Measurements from ENCODE around the gene TSPAN9.

TSPAN9 gene, protein sequence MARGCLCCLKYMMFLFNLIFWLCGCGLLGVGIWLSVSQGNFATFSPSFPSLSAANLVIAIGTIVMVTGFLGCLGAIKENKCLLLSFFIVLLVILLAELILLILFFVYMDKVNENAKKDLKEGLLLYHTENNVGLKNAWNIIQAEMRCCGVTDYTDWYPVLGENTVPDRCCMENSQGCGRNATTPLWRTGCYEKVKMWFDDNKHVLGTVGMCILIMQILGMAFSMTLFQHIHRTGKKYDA

DNA sequence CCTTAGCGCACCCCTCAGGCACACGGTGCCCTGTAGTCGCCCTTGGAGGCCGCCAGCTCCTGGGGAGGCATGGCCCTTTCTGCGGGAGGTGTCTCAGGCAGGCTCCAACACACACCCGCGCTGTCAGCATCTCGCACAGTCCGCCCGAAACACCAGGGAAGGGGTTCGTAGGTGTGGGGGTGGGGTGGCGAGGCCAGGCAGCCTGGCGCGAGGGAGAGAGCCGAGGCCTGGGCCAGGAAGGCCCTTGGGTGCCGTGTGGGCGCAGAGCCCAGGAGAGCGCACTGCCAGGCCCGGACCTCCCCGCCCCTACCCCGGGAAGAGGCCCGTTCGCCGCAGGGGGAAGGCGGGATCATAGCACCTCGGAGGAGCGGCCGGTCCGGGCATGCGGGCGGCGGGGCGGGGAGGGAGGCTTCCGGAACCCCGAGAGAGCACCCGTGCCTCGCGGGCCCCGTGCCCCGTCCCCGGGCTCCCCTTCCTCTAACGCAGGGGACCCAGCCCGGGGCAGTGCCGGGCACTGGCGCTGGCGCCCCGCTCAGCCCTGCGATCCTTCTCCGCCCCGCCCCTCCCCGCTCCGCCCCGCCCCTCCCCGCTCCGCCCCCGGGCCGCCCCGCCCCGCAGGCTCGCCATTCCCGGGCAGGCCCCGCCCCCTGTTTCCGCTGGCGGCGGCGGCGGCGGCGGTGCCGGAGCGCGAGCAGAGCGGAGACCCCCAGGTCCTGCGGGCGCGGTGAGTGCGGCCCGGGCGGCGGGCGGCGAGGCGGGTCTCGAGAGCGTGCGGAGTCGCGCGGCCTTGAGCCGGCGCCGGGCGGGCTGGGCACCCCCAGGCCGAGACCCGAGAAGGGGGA is at the start of gene TSPAN9:
TSS of gene TSPAN9 (plus strand) at position 650 of the 842 bp plus-strand sequence. CDS start 123,815 bp downstream, outside the sequence.
- DNase-seq (ENCODE audit: low spot score): peak; percentile 68

DNA sequence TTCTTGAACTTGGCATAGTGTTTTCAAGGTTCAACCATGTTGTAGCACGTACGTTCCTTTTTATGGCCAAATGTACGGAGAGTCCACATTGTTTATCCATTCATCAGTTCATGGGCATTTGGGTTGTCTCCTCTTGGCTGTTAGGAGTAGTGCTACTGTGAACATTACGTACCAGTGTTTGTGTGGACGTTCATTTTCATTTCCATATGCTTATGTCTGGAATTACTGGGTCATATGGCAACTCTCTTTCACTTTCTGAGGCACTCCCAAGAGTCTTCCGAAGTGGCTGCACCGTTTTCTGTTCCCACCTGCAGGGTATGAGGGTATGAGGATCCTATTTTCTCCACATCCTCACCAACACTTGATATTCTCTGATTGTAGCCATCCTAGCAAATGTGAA is 49.1 kb upstream of the TSPAN9 start:
- no peak for DNase-seq (ENCODE audit: low spot score)

DNA sequence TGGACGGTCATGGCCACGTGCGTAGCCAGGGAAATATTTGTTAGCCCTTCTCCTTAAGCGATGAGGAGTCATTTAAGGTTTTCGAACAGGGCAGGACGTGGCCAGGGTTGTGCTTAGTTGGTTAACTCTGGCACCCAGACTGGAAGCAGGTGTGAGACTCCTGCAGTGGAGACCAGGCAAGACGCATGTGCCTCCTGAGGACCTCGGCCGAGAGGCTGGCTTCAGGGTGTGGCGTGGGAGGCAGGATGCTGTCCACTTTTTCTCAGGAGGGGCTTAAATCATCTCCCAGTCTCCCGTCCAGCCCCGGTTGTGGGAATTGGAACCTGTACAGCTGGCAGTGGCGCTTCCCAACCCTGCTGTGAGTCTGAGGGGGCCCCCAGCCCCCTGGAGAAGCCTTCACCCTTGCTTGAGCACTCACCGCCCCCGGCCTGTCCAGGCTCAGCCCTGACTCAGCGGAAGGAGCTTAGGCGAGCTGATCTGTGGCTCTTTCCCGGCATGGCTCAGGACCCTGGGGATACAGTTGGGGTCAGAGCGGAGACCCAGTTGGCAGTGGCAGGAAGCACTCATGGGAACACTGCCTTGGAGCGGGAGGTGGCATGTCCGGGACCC is 46.3 kb upstream of the TSPAN9 start:
- DNase-seq (ENCODE audit: low spot score): no peak

DNA sequence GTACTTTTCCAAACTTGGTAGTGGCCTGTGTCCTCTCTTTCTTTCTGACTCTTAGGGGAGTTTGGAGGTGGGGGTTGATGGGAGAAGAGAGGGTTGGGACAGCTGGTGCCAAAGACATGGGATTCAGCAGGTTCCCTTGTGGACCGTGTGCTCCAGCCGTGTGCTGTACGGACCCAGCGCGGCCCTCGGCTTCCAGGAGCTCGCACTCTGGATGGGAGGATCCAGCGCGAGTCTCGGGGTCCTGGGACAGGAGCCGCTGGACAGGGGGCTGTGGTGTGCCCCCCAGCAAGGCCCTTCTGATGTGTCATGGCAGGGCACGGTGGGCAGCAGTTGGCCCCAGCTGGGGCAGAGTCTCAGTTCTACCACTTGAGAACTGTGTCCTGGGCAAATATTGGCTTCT is 45.0 kb upstream of the TSPAN9 start:
- no peak for DNase-seq (ENCODE audit: low spot score)

DNA sequence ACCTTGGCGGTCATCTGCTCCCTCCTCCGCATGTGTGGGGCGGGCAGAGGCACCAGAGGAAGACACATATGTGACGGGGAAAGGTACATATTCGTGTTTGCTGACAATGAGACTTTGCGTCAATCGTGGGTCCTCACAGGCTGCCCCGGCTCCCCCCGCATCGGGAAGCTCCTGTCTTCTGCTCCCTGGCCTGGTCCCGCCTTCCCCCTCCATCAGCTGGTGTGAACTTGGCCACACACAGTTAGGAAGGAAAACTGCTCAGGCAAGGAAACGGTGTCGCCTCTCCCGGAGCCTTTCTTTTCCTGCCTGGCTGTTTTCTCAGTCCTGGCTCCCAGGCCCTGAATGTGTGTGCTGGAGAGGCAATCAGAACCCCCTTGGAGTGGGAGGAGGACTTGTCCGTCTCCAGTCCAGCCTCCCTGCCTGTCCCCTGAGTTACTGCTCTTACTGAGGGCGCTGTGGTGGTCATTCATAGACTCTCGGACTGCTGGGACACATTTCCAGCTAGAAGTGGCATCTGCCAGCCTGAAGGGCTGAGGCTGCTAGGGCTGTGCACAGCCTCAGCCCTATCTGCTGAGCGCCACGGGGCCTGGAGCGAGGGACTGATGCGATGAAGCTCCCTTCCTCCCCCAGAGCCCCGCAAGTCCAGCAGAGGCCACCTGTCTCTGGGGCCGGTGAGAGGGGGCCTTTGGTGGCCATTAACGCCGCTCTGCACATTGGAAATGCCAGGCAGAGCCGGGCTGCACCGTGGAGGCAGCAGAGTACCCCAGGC is 44.2 kb upstream of the TSPAN9 start:
- DNase-seq (ENCODE audit: low spot score): no peak

DNA sequence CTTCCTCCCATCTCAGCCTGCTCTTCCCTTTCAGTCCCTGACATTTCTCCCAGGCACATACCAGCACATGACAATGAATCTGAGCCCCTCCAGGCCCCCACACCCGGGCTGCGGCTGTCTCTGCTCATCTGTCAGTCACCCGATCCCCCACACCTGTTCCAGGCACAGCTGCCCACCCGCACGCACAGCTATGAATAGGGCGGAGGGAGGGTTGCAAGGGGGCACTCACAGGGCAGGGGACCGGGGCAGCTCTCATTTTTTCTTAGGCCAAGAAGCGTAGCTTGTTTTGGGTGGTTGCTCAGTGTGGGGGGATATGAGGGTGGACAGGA is 43.7 kb upstream of the TSPAN9 start:
- no peak for DNase-seq (ENCODE audit: low spot score)

DNA sequence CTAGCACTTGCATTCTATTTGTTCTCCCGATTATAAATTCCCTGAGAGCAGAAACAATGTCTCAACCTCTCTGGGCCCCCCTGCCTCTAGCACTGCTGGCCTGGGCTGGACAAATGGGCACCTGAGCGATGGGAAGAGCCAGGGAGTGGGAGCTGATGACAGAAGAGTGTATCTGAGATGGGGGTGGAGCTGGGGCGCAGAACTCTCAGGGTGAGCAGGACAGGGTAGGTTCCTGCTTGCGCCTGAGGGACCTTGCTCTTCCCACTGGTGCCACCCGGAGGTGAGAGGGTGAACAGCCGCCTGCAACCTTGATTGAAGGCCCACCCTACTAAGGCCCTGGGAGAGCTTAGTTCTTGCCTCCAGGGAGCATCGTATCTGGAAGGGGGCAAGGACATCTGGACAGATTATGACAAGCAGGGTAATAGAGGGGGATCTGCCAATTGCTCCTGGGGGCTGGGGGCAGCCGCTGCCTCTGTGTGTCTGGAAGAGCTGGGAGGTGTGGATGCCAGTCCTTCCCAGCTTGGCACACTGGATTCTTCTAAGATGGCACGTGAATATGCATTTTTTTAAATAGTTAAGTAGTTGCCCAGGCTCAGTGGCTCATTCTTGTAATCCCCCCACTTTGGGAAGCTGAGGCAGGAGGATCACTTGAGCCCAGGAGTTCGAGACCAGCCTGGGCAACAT is 43.0 kb upstream of the TSPAN9 start:
- peak; percentile 74 for DNase-seq (ENCODE audit: low spot score)

DNA sequence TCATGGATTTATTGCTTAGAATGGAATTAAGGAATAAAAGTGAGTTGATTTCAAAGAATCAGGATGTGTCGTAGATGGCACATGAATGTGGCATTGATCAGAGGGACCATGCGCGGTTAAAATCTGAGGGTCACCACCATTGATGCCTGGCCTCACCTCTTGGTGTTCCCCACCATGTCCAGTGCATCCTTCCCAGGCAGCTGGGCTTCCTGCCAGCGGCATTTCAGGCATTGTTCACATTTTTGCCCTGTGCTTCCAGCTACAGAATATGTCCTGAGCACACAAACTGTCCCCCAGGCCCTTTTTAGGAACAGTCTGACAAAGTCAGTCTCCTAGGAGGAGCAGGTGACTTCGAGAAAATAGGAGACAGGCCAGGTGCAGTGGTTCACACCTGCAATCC is 42.0 kb upstream of the TSPAN9 start:
- DNase-seq (ENCODE audit: low spot score): no peak

DNA sequence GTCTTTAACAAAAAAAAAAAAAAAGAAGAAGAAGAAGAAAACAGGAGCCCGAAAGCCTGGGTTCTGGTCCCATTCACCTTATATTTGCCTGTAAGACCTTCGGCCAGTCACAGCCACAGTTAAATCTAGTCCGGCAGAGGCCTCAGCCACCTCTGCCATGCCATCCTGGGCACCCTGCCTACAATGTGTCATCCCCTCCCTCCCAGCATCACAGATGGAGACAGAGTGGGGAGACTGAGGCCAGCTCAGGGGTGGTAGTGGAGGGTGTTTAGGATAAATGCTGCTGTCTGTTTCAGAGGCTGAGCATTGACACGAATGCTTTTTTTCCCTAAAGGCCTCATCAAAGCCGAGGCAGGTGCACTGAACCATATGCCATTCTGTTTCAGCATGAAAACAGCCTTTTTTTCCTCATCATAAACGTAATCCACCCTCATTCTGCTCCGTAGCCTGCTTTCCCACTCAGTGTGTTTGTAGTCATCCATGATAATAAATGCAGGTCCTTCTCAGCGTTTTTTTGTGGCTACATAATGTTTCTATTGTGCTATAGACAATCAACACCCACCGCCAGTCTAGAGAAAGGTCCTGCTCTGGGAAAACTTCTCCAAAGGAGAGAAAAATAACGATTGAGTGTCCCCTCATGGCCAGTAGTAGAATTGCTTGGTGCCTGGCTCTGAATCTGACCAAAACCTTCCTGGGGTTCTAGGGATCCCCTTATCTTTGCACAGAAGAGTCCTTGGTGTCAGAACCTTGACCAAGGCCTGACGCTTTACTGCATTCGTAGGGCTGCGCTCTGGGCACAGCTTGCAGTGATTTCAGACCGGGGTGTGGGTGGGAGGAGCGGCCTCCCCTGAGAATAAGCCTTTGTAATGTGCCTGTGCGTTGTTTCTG is 41.1 kb upstream of the TSPAN9 start:
- peak; percentile 21 for DNase-seq (ENCODE audit: low spot score)

DNA sequence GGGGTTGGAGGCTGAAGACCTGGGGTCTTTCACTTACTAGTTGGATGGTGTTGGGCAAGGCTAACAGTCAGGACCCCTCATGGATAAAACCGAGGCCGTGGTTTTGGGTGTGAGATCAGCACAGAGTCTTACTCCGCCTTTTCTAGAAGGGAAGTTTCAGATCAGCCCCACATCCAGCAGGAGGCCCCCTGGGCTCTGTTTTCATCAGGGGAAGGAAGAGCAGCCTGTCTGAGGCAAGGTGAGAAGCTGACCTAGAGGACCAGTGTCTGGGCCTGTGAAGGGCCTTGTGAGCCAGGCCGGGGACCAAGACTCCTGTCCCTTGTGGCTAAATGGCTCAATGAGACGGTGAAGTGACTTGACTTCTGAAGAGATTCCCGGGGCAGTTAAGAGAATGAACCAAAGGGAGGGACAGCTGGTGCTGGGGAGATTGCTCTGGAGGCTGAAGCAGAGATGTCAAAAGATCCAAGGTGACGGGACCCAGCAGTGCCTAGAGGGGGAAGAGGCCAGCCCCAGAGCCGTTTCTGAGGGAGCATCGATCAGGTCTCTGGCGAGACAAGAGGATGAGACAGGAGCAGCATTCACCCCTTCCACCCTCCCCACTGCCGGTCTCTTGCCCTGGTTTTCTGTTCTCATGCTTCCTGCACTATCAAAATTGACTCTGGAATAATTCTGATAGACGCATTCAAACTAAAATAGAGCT is 40.1 kb upstream of the TSPAN9 start:
- DNase-seq (ENCODE audit: low spot score): no peak

DNA sequence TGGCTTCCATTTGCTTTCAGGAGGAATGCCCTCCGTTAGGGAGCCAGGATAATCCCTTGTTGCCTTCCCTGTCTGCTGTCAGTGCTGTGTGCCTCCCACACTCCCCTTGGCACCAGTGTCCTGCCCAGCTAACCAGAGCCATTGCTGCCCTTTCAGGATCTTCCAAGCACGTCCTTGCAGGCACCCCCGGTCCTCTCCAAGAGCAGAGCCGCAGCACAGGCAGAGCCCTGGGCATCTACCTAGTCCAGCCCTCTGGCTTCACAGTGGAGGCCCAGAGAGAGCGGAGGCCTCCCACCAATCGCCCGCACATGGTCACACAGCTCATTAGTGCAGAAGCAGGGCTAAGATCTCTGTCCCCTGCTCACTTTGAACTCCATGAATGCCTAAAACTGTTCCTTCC is 39.0 kb upstream of the TSPAN9 start:
- no peak for DNase-seq (ENCODE audit: low spot score)

DNA sequence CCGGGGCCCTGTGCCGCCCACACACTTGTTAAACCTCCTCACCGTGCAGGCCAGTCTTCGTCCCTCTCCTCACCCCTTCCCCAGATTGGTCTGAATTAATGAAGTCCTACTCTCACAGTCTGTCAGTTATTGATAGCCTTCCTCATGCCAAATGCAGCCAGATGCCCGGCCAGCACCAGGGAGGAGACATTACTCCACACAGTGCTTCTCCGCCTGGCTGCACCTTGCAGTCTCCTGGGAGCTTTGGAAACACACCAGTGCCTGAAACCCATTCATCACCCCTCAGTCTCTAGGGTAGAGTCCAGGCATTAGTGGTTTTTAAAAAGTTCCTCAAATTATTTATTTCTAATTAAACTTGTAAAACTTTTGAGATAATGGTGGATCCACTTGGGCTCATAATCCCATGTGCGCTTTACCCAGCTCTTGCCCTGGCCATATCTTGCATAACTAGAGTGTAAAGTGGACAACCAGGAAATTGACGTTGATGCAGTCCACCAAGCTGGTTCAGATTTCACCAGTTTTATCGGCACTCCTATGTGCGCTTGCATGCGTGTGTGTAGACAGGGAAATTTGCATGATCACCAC is 38.2 kb upstream of the TSPAN9 start:
- DNase-seq (ENCODE audit: low spot score): no peak

DNA sequence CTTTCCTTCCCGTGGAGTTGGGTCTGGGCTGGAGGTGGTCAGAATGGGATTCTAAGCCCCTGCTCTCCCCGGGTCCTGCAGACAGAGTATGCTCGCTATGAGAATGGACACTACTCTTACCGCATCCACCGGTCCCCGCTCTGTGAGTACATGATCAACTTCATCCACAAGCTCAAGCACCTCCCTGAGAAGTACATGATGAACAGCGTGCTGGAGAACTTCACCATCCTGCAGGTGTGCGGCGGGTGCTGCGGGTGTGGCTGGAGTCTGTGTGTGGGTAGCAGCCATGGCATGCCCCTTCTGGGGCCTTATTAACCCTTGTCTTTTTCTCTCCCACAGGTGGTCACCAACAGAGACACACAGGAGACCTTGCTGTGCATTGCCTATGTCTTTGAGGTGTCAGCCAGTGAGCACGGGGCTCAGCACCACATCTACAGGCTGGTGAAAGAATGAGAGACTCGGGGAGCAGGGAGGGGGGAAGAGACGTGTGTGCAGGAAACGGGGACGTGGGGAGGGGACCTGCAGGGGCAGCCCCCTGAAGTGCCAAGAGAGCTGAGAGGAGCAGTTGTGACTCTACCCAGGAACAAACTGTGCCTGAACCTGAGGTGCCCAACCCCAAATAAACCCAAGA is 37.0 kb upstream of the TSPAN9 start:
- DNase-seq (ENCODE audit: low spot score): no peak

DNA sequence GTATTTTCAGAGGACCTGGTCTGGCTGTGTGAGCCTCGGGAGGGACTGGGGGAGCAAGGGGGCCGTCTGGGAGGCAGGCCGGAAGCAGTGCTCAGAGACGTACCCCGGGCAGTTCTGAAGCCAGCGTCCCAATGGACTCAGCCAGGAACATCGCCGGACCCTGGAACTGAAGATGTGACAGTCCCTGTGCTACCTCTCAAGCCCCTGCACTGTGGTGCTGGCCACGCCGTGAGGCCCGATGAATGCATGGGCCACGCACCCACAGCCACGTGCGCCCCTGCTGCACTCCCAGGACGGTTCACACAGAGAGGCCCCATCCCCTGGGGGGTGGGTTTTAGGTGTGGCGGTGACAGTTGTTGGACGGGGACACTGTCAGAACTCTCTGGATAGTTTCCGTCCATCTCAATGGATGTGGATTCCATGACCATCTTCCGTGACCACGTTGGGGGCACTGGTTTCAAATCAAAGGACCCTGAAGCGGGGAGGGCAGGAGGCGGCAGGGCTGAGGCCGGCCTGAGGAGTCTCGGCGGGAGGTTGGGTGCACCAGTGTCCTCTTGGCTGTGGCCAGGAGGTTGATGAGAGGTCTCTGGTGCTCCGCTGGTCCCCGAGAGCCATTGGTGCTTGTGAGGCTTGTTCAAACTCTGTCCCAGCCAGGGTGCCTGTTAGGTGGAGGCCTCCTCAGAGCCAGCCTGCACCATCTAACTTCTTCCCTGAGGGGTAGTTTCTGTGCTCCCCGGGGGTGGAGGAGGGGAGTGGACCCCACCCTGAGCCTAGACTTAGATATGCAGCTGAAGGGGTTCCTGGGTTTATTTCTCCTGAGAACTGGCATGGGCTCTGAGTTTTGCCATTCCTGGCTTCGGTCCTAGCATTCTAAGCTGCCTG is 36.3 kb upstream of the TSPAN9 start:
- no peak for DNase-seq (ENCODE audit: low spot score)

DNA sequence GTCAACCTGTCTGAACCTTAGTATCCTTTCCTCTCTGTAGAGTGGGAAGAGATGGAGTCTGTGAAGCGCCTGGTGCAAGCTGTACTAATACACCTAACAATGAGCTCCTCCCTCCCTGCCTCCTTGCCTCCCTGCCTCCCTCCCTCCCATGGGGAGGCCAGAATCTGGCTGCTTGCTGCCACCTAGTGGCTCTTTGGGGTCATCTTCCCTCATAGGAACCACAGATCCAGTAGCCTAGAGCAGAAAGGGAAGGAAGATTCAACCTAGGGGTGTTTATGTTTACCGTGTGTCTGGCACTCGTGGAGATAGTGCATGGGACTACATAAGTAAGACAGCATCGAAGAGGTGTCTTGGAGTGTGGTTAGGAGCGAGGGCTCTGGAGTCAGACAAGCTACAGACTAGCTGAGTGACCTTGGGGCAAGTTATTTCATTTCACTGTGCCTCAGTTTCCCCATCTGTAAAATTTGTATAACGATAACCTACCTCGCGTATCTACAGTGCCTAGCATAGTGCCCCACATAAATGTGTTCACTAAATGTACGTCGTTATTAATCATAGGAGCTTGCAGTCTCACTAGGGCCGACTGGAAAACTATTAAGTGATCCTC is 35.5 kb upstream of the TSPAN9 start:
- peak; percentile 79 for DNase-seq (ENCODE audit: low spot score)

DNA sequence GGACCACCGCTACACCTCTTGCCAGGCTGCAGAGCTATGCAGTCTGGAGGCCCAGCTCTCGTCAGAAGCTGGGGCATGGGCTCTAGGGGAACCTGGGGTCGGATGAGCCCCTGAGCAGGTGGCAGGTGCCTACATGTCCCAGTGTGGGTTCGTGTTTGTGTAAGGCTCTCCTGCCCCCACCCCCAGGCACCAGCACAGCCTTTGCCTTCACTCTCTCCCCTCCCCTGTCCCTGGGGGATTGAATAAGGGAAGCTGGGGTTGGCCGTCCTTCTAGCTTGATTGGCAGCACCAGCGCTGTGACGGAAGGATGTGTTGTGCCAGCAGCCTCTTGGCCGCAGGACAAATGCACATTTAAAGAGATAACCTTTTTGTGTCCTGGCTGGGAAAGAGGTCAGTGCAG is 34.8 kb upstream of the TSPAN9 start:
- no peak for DNase-seq (ENCODE audit: low spot score)

DNA sequence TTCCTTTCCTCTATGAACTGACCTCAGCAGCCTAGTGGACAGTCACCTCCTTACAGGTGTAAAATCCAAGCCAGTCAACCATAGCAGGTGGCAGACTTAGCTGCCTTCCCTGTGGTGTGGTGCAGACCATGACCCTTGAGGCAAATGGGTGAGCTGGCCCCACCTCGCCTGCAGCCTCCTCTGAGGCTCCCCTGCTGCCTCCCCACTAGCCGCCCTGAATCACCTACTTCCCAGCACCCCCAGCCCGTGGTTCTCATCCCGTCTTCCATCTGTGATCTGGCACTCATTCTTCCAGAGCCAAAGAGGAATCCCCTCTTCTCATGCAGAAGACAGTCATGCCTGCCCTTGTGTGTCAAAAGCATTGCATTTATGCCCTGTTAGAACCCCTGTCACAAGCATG is 34.4 kb upstream of the TSPAN9 start:
- DNase-seq (ENCODE audit: low spot score): no peak

DNA sequence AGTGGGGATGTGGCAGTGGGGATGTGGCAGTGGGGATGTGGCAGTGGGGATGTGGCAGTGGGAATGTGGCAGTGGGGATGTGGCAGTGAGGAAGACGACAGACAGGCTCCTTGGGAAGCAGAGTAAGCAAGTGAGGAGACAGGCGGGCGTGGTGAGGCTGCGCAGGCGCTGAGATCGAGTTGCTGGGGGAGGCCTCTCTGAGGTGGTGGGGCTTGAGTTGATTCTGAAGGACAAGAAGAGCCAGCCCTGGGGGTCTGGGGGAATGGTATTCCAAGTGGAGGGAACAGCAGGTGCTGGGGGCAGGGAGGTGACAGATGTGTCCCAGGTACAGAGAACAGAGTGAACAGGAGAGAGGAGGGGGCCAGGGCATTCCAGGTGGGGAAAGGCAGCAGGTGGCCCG is 33.8 kb upstream of the TSPAN9 start:
- DNase-seq (ENCODE audit: low spot score): no peak
